Measurements from ENCODE around the gene TMEM254. TPM values are rescaled to one million over a fixed set of nuclear protein-coding genes. Genes with fewer than 3 reads are reported as not detected.

Gene TMEM254
- total and polyA plus RNA-seq, 2 experiments from 2014 or later = 21.1 to 21.5 TPM

DNA sequence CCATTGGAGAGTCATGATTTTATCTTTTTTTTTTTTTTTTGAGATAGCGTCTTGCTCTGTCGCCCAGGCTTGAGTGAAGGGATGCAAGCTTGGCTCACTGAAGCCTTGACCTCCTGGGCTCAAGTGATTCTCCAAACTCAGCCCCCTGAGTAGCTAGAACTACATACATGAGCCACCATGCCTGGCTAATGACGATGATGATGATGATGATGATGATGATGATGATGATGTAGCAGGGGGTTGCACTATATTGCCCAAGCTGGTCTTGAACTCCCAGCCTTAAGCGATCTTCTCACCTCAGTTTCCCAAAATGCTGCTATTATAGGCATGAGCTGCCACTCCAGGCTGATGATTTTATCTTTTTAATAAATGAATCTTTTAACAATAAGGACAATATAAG, 40.2 kb downstream of the TMEM254 start:
- Histone ChIP-seq H4K20me1 (replicated peaks; ENCODE audit: insufficient read depth) (no peaks in the 10 kb centered on the region), H3K4me1 (ENCODE audit: insufficient read depth) (no peaks in the 10 kb centered on the region), H3K27me3 (ENCODE audit: insufficient read depth) (no peaks in the 10 kb centered on the region), H3F3A (replicated peaks; ENCODE audit: low read depth) (no peaks in the 10 kb centered on the region), H3K27ac (ENCODE audit: low read depth) (no peak overlapping the region), H2AFZ (no peak overlapping the region), H3K4me3 (no peak overlapping the region), H3K36me3 (ENCODE audit: insufficient read depth) (no peaks in the 10 kb centered on the region), H3K4me2 (no peak overlapping the region), H3K79me2 (replicated peaks; ENCODE audit: insufficient read depth) (no peaks in the 10 kb centered on the region), H3K9me2 (ENCODE audit: insufficient read depth) (no peaks in the 10 kb centered on the region; the same call in 1 of the 2 replicates)
- Mint-ChIP-seq H3K27ac (no peak overlapping the region), H3K4me1 (no peaks in the 10 kb centered on the region), H3K27me3 (ENCODE audit: insufficient read depth, low read depth, poor library complexity) (no peaks in the 10 kb centered on the region), H3K4me3 (no peak overlapping the region), H3K9me3 (no peaks in the 10 kb centered on the region; the same call in 1 of the 3 replicates), H3K36me3 (ENCODE audit: low read depth) (no peaks in the 10 kb centered on the region)
- TF ChIP-seq, protein P1, sequence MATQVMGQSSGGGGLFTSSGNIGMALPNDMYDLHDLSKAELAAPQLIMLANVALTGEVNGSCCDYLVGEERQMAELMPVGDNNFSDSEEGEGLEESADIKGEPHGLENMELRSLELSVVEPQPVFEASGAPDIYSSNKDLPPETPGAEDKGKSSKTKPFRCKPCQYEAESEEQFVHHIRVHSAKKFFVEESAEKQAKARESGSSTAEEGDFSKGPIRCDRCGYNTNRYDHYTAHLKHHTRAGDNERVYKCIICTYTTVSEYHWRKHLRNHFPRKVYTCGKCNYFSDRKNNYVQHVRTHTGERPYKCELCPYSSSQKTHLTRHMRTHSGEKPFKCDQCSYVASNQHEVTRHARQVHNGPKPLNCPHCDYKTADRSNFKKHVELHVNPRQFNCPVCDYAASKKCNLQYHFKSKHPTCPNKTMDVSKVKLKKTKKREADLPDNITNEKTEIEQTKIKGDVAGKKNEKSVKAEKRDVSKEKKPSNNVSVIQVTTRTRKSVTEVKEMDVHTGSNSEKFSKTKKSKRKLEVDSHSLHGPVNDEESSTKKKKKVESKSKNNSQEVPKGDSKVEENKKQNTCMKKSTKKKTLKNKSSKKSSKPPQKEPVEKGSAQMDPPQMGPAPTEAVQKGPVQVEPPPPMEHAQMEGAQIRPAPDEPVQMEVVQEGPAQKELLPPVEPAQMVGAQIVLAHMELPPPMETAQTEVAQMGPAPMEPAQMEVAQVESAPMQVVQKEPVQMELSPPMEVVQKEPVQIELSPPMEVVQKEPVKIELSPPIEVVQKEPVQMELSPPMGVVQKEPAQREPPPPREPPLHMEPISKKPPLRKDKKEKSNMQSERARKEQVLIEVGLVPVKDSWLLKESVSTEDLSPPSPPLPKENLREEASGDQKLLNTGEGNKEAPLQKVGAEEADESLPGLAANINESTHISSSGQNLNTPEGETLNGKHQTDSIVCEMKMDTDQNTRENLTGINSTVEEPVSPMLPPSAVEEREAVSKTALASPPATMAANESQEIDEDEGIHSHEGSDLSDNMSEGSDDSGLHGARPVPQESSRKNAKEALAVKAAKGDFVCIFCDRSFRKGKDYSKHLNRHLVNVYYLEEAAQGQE (IDR thresholded peaks at IDR 0.05; ENCODE audit: unreplicated experiment) = no peak
- TF ChIP-seq NANOG (IDR thresholded peaks at IDR 0.05; ENCODE audit: borderline replicate concordance) (no peak), ETS1 (IDR thresholded peaks at IDR 0.05) (no peak), JUNB (IDR thresholded peaks at IDR 0.05; ENCODE audit: unreplicated experiment) (no peak), CTCF (conservative IDR thresholded peaks at IDR 0.05; ENCODE audit: low read depth in 2 of 2) (no peak), STAT1 (IDR thresholded peaks at IDR 0.05; ENCODE audit: unreplicated experiment) (no peak), POLR2AphosphoS5 (IDR thresholded peaks at IDR 0.05; ENCODE audit: low read depth) (no peak), EZH2phosphoT487 (IDR thresholded peaks at IDR 0.05; ENCODE audit: unreplicated experiment) (no peak), ZNF462 (CRISPR knock-in tag; IDR thresholded peaks at IDR 0.05) (no peak), ZNF114 (CRISPR knock-in tag; IDR thresholded peaks at IDR 0.05) (no peak)
- no peak for ATAC-seq
- DNase-seq (ENCODE audit: low spot score) = no peak
